NB4 (cell line): ENCODE data around the gene ASB2.

Source experiments
- DNase-seq: peaks from one replicate; pipeline ENCODE4 v3.0.0; 2010; ENCODE audit warnings: low read depth
- H3K4me3 ChIP-seq: one replicate; pipeline ENCODE4 v1.5.1; 2011; ENCODE audit warnings: mild to moderate bottlenecking, low read depth, low read length, moderate library complexity
- CTCF ChIP-seq: IDR thresholded peaks from one replicate; pipeline ENCODE4 v1.5.1; 2012; ENCODE audit warnings: low read depth, low read length
- MAX ChIP-seq: IDR thresholded peaks from 2 replicates; pipeline ENCODE4 v1.6.1; 2011; ENCODE audit warnings: low read depth, low read length
- MYC ChIP-seq: IDR thresholded peaks from 2 replicates; pipeline ENCODE4 v1.6.1; 2011; ENCODE audit warnings: low read depth, low read length
- POLR2A ChIP-seq: IDR thresholded peaks from 2 replicates; pipeline ENCODE4 v1.6.1; 2011; ENCODE audit warnings: mild to moderate bottlenecking; ENCODE audit not compliant: insufficient read length; ENCODE audit errors: extremely low read depth

The ASB2 gene

GRCh38 chr14:93987815-93988476, 11.6 kb upstream of the ASB2 start:
- no peak for TF ChIP-seq POLR2A
- no peak for TF ChIP-seq MYC
- no peak for TF ChIP-seq CTCF
- TF ChIP-seq MAX: no peak
- no peak overlapping the region for H3K4me3 ChIP-seq
- no peak for DNase-seq

DNA sequence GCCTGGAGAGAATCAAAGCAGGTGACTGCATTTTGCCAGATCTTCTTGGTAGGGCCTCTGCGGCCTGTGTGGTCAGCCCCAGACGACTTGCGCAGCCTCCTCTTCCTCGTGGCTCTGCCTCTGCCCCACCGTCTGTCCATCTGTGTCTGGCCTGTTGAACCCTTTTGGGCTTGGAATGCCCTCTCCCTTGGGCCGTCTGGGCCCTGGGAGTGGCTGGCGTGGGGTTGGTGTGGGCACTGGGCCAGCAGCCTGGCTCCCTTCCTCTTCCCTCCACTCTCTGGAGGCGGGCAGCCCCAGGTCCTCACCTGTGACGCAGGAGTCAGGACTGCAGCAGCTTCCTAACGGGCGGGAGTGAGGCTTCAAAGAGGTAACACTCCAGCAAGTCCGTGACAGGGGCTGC, 11.0 kb upstream of the ASB2 start:
- H3K4me3 ChIP-seq: no peak overlapping the region
- DNase-seq: no peak
- TF ChIP-seq MYC (no peak), POLR2A (no peak), CTCF (no peak), MAX (no peak)

DNA sequence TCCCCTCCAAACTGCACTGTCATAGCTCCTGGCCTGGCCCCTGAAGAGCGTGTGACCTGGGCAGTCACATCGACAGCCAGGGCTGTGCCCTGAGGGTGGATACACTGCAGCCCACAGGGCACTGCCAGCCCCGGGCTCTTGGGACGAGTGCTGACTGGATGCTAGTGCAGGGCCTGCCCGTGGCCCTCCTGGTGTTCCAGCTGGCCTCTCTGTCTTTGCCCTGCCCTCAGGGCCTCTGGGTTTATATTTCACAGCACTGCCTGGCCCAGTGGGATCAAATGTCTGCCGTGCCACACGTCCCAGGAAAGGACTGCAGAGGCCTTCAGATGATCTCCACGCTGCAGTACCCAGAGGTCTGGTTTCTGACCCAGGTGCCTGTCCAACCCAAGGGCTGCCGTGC, 10.6 kb upstream of the ASB2 start:
- no peak for DNase-seq
- TF ChIP-seq CTCF: no peak
- no peak for TF ChIP-seq MYC
- no peak for TF ChIP-seq POLR2A
- TF ChIP-seq MAX: no peak
- H3K4me3 ChIP-seq: no peak overlapping the region

- peak; percentile 75 for DNase-seq
- TF ChIP-seq MYC (peak; percentile 91), MAX (peak; percentile 96), CTCF (peak; percentile 65), POLR2A (no peak)
- no peak overlapping the region for H3K4me3 ChIP-seq
Observed at GRCh38 chr14:93984987-93985410, 8.6 kb upstream of the ASB2 start.

GRCh38 chr14:93984070-93984469, 7.7 kb upstream of the ASB2 start:
- no peak for DNase-seq
- no peak overlapping the region for H3K4me3 ChIP-seq
- TF ChIP-seq CTCF (no peak), MAX (no peak), MYC (no peak), POLR2A (no peak)
